Panc1 (cell line): ENCODE data around the gene PLA1A. TPM values are rescaled to one million over a fixed set of nuclear protein-coding genes. Genes with fewer than 3 reads are reported as not detected.

Experiments used
- ATAC-seq: fragments of 200-7000 bp; cut with Tn5 transposase; 2 replicates; pipeline ENCODE4 v1.9.1; 2020; ENCODE audit warnings: mild to moderate bottlenecking, moderate library complexity
- BruUV-seq: library from RNA; stranded (reverse); fragments of 400-500 nt; replicated peaks from 2 replicates; lab custom pipeline; 2021; lab: Mats Ljungman, UMichigan
- CTCF ChIA-PET: fragments of 300-600 bp; sonication (Branson Sonifier 250); formaldehyde crosslinking; loops from one replicate; lab custom pipeline; 2022; ENCODE audit warnings: antibody characterized with exemption; lab: Charles Lee
- POLR2A ChIA-PET: fragments of 300-600 bp; sonication (Branson Sonifier 250); formaldehyde crosslinking; loops from one replicate; lab custom pipeline; 2022; ENCODE audit warnings: antibody characterized with exemption; lab: Charles Lee
- DNase-seq: peaks from one replicate; pipeline ENCODE4 v3.0.0-alpha.2; 2010; ENCODE audit warnings: low read depth, low spot score
- H3K27ac ChIP-seq: 2 replicates; pipeline ENCODE4 v1.5.1; 2011; ENCODE audit warnings: mild to moderate bottlenecking, low read length, inconsistent platforms
- H3K27me3 ChIP-seq: fragments of 200-500 bp; sonication (Bioruptor generic); 2 replicates; pipeline ENCODE4 v1.6.0; 2014; ENCODE audit warnings: low read length, inconsistent platforms; ENCODE audit not compliant: control insufficient read depth, insufficient read depth
- H3K36me3 ChIP-seq: fragments of 200-500 bp; sonication (Bioruptor generic); 2 replicates; pipeline ENCODE4 v1.5.1; 2014; ENCODE audit warnings: inconsistent platforms, mild to moderate bottlenecking, low read length, moderate library complexity; ENCODE audit not compliant: control insufficient read depth, insufficient read depth
- H3K4me1 ChIP-seq: 2 replicates; pipeline ENCODE4 v1.5.1; 2011; ENCODE audit warnings: inconsistent platforms, mild to moderate bottlenecking, low read length, moderate library complexity; ENCODE audit not compliant: control insufficient read depth, insufficient read depth
- H3K4me3 ChIP-seq, 2 experiments: 2 replicates each; pipeline ENCODE4 v1.5.1; 2011 to 2012; ENCODE audit warnings: low read depth in 2 of 2, low read length in 2 of 2, mild to moderate bottlenecking in 2 of 2, inconsistent platforms in 1 of 2, moderate library complexity in 1 of 2
- H3K9me3 ChIP-seq: fragments of 200-500 bp; sonication (Bioruptor generic); 2 replicates; pipeline ENCODE4 v1.5.1; 2014; ENCODE audit warnings: low read depth, mild to moderate bottlenecking, inconsistent platforms, low read length, moderate library complexity; ENCODE audit not compliant: control insufficient read depth, insufficient read depth
- CTCF ChIP-seq: fragments of 450-650 bp; IDR thresholded peaks from 2 replicates; pipeline ENCODE4 v1.5.1; 2017; ENCODE audit warnings: mild to moderate bottlenecking
- POLR2AphosphoS5 ChIP-seq: IDR thresholded peaks from 2 replicates; pipeline ENCODE4 v1.6.1; 2012; ENCODE audit warnings: mild to moderate bottlenecking, low read depth, low read length, moderate library complexity
- REST ChIP-seq, 2 experiments: IDR thresholded peaks; 2 replicates each; pipeline ENCODE4 v1.6.1; 2011 to 2012; ENCODE audit warnings: low read depth in 2 of 2, control low read depth in 1 of 2, low read length in 1 of 2, mild to moderate bottlenecking in 1 of 2, moderate library complexity in 1 of 2; ENCODE audit not compliant: insufficient read depth in 1 of 2
- SIN3A ChIP-seq: IDR thresholded peaks from 2 replicates; pipeline ENCODE4 v1.6.1; 2012; ENCODE audit warnings: low read depth, mild to moderate bottlenecking, low read length, moderate library complexity, borderline replicate concordance; ENCODE audit not compliant: insufficient read depth
- TCF7L2 ChIP-seq: IDR thresholded peaks from 2 replicates; pipeline ENCODE4 v1.6.1; 2011; ENCODE audit warnings: mild to moderate bottlenecking, low read depth, low read length, inconsistent platforms
- in situ Hi-C: cut with HindIII; loops from 2 replicates; pipeline ENCODE4 v1.10.0; 2016; ENCODE audit warnings: low sequenced_read_pairs, low pct_unique_long_range_greater_than_20kb
- intact Hi-C: fragments of 100-400 bp; cut with micrococcal nuclease; formaldehyde crosslinking; loops from one replicate; pipeline ENCODE4 v1.10.0; 2022; ENCODE audit not compliant: unreplicated experiment
- total RNA-seq: library from RNA; stranded (reverse); gene quantifications from one replicate; pipeline ENCODE4 v1.2.1, GENCODE V29; 2021; ENCODE audit not compliant: unreplicated experiment

Gene PLA1A
- total RNA-seq, 1 experiment from 2014 or later = not detected

- POLR2A ChIA-PET = interaction anchor here (0.7 kb wide), 1 partner anchor 149 kb away, joined by 3 read pairs; no protein-coding TSS in a partner anchor
- Histone ChIP-seq H3K27me3 (no peaks in the 10 kb centered on the region; the same call in 1 of the 2 replicates), H3K4me3 (no peak overlapping the region), H3K9me3 (no peaks in the 10 kb centered on the region), H3K4me1 (no peaks in the 10 kb centered on the region), H3K36me3 (no peaks in the 10 kb centered on the region), H3K27ac (no peak overlapping the region)
- DNase-seq = no peak
- ATAC-seq = no peak
- TF ChIP-seq REST (IDR thresholded peaks at IDR 0.05; ENCODE audit: insufficient read depth in 1 of 2, low read depth in 2 of 2, low read length in 1 of 2) (no peak), POLR2AphosphoS5 (no peak), SIN3A (no peak), CTCF (no peak), TCF7L2 (no peak)
- intact Hi-C loops (no loop called here), in situ Hi-C loops (no loop called here)
- BruUV-seq = no TSS peak
- CTCF ChIA-PET = no interaction called here
Observed at GRCh38 chr3:119626196-119626595, 28.5 kb downstream of the PLA1A start.

GRCh38 chr3:119627461-119627860 is 29.8 kb downstream of the PLA1A start:
- no peak for DNase-seq

More at GRCh38 chr3:119627461-119627860, 29.8 kb downstream of the PLA1A start:
- Histone ChIP-seq H3K4me3 (no peak overlapping the region), H3K4me1 (no peaks in the 10 kb centered on the region), H3K27ac (no peak overlapping the region), H3K9me3 (no peaks in the 10 kb centered on the region), H3K36me3 (no peaks in the 10 kb centered on the region), H3K27me3 (no peaks in the 10 kb centered on the region; the same call in 1 of the 2 replicates)
- in situ Hi-C loops = no loop called here
- no peak for ATAC-seq
- BruUV-seq = no TSS peak
- ChIA-PET CTCF (no interaction called here), POLR2A (no interaction called here)
- intact Hi-C loops = no loop called here
- TF ChIP-seq REST (IDR thresholded peaks at IDR 0.05; ENCODE audit: insufficient read depth in 1 of 2, low read depth in 2 of 2, low read length in 1 of 2) = no peak
- TF ChIP-seq TCF7L2 = no peak
- no peak for TF ChIP-seq SIN3A
- no peak for TF ChIP-seq POLR2AphosphoS5
- no peak for TF ChIP-seq CTCF
